ENCODE data around the gene XAF1.

DNA sequence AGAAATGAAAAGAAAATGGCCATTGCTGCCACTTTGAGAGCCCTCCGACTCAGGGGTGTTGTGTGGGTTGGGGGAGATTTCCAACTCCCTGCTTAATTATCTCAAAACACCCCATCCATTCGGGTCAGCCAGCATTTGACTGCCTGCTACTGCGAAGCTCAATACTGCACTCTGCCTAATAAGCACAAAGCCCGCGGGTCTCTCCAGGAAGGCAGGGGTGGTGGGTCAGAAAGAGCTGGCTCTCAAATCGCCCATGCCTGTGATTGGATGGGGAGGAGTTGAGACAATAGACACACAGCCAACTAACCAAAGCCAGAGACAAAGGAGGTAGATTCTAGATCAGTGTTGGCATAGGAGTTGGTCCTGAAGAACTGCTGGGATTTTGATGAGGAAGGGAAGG, 2.3 kb upstream of the XAF1 start:
- TF ChIP-seq SMARCA5 (IDR thresholded peaks at IDR 0.05) = no peak
- no peak for TF ChIP-seq YY1 (IDR thresholded peaks at IDR 0.05; ENCODE audit: low read depth, low read length)
- TF ChIP-seq, protein P1, sequence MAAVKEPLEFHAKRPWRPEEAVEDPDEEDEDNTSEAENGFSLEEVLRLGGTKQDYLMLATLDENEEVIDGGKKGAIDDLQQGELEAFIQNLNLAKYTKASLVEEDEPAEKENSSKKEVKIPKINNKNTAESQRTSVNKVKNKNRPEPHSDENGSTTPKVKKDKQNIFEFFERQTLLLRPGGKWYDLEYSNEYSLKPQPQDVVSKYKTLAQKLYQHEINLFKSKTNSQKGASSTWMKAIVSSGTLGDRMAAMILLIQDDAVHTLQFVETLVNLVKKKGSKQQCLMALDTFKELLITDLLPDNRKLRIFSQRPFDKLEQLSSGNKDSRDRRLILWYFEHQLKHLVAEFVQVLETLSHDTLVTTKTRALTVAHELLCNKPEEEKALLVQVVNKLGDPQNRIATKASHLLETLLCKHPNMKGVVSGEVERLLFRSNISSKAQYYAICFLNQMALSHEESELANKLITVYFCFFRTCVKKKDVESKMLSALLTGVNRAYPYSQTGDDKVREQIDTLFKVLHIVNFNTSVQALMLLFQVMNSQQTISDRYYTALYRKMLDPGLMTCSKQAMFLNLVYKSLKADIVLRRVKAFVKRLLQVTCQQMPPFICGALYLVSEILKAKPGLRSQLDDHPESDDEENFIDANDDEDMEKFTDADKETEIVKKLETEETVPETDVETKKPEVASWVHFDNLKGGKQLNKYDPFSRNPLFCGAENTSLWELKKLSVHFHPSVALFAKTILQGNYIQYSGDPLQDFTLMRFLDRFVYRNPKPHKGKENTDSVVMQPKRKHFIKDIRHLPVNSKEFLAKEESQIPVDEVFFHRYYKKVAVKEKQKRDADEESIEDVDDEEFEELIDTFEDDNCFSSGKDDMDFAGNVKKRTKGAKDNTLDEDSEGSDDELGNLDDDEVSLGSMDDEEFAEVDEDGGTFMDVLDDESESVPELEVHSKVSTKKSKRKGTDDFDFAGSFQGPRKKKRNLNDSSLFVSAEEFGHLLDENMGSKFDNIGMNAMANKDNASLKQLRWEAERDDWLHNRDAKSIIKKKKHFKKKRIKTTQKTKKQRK (IDR thresholded peaks at IDR 0.05; ENCODE audit: low read depth, low read length) = no peak
- TF ChIP-seq, protein P2, sequence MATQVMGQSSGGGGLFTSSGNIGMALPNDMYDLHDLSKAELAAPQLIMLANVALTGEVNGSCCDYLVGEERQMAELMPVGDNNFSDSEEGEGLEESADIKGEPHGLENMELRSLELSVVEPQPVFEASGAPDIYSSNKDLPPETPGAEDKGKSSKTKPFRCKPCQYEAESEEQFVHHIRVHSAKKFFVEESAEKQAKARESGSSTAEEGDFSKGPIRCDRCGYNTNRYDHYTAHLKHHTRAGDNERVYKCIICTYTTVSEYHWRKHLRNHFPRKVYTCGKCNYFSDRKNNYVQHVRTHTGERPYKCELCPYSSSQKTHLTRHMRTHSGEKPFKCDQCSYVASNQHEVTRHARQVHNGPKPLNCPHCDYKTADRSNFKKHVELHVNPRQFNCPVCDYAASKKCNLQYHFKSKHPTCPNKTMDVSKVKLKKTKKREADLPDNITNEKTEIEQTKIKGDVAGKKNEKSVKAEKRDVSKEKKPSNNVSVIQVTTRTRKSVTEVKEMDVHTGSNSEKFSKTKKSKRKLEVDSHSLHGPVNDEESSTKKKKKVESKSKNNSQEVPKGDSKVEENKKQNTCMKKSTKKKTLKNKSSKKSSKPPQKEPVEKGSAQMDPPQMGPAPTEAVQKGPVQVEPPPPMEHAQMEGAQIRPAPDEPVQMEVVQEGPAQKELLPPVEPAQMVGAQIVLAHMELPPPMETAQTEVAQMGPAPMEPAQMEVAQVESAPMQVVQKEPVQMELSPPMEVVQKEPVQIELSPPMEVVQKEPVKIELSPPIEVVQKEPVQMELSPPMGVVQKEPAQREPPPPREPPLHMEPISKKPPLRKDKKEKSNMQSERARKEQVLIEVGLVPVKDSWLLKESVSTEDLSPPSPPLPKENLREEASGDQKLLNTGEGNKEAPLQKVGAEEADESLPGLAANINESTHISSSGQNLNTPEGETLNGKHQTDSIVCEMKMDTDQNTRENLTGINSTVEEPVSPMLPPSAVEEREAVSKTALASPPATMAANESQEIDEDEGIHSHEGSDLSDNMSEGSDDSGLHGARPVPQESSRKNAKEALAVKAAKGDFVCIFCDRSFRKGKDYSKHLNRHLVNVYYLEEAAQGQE (IDR thresholded peaks at IDR 0.05; ENCODE audit: low read depth, low read length) = no peak
- TF ChIP-seq, protein P3, sequence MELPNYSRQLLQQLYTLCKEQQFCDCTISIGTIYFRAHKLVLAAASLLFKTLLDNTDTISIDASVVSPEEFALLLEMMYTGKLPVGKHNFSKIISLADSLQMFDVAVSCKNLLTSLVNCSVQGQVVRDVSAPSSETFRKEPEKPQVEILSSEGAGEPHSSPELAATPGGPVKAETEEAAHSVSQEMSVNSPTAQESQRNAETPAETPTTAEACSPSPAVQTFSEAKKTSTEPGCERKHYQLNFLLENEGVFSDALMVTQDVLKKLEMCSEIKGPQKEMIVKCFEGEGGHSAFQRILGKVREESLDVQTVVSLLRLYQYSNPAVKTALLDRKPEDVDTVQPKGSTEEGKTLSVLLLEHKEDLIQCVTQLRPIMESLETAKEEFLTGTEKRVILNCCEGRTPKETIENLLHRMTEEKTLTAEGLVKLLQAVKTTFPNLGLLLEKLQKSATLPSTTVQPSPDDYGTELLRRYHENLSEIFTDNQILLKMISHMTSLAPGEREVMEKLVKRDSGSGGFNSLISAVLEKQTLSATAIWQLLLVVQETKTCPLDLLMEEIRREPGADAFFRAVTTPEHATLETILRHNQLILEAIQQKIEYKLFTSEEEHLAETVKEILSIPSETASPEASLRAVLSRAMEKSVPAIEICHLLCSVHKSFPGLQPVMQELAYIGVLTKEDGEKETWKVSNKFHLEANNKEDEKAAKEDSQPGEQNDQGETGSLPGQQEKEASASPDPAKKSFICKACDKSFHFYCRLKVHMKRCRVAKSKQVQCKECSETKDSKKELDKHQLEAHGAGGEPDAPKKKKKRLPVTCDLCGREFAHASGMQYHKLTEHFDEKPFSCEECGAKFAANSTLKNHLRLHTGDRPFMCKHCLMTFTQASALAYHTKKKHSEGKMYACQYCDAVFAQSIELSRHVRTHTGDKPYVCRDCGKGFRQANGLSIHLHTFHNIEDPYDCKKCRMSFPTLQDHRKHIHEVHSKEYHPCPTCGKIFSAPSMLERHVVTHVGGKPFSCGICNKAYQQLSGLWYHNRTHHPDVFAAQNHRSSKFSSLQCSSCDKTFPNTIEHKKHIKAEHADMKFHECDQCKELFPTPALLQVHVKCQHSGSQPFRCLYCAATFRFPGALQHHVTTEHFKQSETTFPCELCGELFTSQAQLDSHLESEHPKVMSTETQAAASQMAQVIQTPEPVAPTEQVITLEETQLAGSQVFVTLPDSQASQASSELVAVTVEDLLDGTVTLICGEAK (IDR thresholded peaks at IDR 0.05; ENCODE audit: borderline replicate concordance) = no peak
- no peak for TF ChIP-seq NBN (IDR thresholded peaks at IDR 0.05)
- TF ChIP-seq, protein P4, sequence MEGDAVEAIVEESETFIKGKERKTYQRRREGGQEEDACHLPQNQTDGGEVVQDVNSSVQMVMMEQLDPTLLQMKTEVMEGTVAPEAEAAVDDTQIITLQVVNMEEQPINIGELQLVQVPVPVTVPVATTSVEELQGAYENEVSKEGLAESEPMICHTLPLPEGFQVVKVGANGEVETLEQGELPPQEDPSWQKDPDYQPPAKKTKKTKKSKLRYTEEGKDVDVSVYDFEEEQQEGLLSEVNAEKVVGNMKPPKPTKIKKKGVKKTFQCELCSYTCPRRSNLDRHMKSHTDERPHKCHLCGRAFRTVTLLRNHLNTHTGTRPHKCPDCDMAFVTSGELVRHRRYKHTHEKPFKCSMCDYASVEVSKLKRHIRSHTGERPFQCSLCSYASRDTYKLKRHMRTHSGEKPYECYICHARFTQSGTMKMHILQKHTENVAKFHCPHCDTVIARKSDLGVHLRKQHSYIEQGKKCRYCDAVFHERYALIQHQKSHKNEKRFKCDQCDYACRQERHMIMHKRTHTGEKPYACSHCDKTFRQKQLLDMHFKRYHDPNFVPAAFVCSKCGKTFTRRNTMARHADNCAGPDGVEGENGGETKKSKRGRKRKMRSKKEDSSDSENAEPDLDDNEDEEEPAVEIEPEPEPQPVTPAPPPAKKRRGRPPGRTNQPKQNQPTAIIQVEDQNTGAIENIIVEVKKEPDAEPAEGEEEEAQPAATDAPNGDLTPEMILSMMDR (IDR thresholded peaks at IDR 0.05 in 2 of 3, conservative IDR thresholded peaks at IDR 0.05 in 1 of 3; ENCODE audit: control insufficient read depth in 2 of 3, extremely low read depth in 1 of 3, insufficient read depth in 1 of 3, low read depth in 3 of 3, low read length in 3 of 3) = no peak
